Measurements from ENCODE around the gene TMEM50A. TPM values are rescaled to one million over a fixed set of nuclear protein-coding genes. Genes with fewer than 3 reads are reported as not detected.
A peak's percentile ranks its signal among the peaks of the same experiment; 100 is the strongest.
"Not testable (repeated sequence)": the region's sequence is repeated elsewhere in the genome, so short reads cannot be mapped to it uniquely, and the experiment has no call there.

Gene TMEM50A
- total and polyA plus RNA-seq, 9 of the 15 experiments (the other 6 are each of a cell fraction or from before 2014, with no cell fraction given), result 43.7 to 195 (median 137) TPM

DNA sequence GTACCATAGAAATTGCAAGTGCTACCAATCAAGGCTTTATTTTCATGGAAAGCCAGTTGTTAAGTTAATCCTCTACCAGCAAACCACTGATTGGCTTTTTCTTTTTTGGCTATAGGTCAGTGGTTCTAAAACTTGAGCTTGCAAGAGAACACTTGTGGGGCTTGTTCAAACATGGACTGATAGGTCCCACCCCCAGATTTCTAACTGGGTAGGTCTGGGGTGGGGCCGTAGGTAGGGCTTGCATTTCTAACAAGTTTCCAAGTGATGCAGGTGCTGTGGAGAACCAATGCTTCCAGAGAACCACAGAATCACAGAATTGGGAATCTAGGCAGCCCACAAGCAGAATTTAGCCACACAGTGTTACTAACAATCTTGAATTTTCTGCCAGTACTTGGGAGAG lies 45.7 kb downstream of the TMEM50A start:
- DNase-seq (ENCODE audit: extremely low read depth in 1 of 4, low spot score in 3 of 4); H3K79me2 ChIP-seq (ENCODE audit: control insufficient read depth, insufficient read depth, low read length); H4K20me1 ChIP-seq (replicated peaks; ENCODE audit: control insufficient read depth, insufficient read depth, low read length); intact Hi-C loops (cut with micrococcal nuclease); in situ Hi-C loops (cut with MboI); H3K4me1 ChIP-seq (replicated peaks in 1 of 2; ENCODE audit: control insufficient read depth in 2 of 2, insufficient read depth in 2 of 2, low read length in 2 of 2); ATAC-seq; H3K36me3 ChIP-seq (ENCODE audit: control insufficient read depth, insufficient read depth, low read length); POLR2A ChIA-PET; H3K27me3 ChIP-seq (ENCODE audit: control insufficient read depth in 2 of 2, insufficient read depth in 2 of 2, low read length in 2 of 2); H3K27ac ChIP-seq (ENCODE audit: extremely low read depth, low read depth, low read length); H3K9ac ChIP-seq (ENCODE audit: insufficient read depth in 1 of 2, low read depth in 2 of 2, low read length in 2 of 2); BruUV-seq (replicated peaks); CTCF ChIA-PET (ENCODE audit: low intra/inter-chr PET ratio); H2AFZ ChIP-seq (ENCODE audit: low read depth, low read length); H3K9me3 ChIP-seq (replicated peaks; ENCODE audit: control insufficient read depth, insufficient read depth, low read depth, low read length); H3K4me3 ChIP-seq; H3K9me1 ChIP-seq (ENCODE audit: control insufficient read depth, insufficient read depth, low read length); FAIRE-seq; H3K4me2 ChIP-seq (ENCODE audit: insufficient read depth, low read length): not testable (repeated sequence)
- no CpG with 5 or more reads among the region's 1 CpG for WGBS (ENCODE audit: insufficient coverage, low coverage, missing lambda C conversion rate)

DNA sequence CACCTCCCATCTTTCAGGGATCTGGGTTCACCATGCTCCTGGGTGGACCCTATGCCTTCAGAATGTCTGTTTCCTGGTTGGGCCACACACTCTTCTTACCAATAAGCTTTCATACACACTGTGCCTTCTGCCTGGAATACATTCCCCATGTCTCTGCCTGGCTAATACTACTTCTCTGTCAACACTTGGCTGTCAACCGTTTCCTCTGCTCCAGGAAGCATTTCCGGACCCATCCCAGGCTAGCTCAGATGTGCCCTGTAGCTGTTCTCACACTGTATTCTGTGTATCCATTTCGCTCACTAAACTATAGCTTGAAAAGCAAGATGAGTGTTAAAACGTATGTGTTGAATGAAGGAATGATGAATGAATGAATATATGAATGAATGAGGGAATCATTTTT lies 49.0 kb downstream of the TMEM50A start:
- H3K4me3 ChIP-seq; H3K4me1 ChIP-seq (replicated peaks in 1 of 2; ENCODE audit: control insufficient read depth in 2 of 2, insufficient read depth in 2 of 2, low read length in 2 of 2); H2AFZ ChIP-seq (ENCODE audit: low read depth, low read length); H3K36me3 ChIP-seq (ENCODE audit: control insufficient read depth, insufficient read depth, low read length); H4K20me1 ChIP-seq (replicated peaks; ENCODE audit: control insufficient read depth, insufficient read depth, low read length); DNase-seq (ENCODE audit: extremely low read depth in 1 of 4, low spot score in 3 of 4); H3K27me3 ChIP-seq (ENCODE audit: control insufficient read depth in 2 of 2, insufficient read depth in 2 of 2, low read length in 2 of 2); H3K9me1 ChIP-seq (ENCODE audit: control insufficient read depth, insufficient read depth, low read length); H3K9ac ChIP-seq (ENCODE audit: insufficient read depth in 1 of 2, low read depth in 2 of 2, low read length in 2 of 2); H3K9me3 ChIP-seq (replicated peaks; ENCODE audit: control insufficient read depth, insufficient read depth, low read depth, low read length); CTCF ChIA-PET (ENCODE audit: low intra/inter-chr PET ratio); in situ Hi-C loops (cut with MboI); BruUV-seq (replicated peaks); H3K4me2 ChIP-seq (ENCODE audit: insufficient read depth, low read length); H3K79me2 ChIP-seq (ENCODE audit: control insufficient read depth, insufficient read depth, low read length); intact Hi-C loops (cut with micrococcal nuclease); H3K27ac ChIP-seq (ENCODE audit: extremely low read depth, low read depth, low read length); ATAC-seq: not testable (repeated sequence)
- FAIRE-seq, result peak; percentile 35
- WGBS (ENCODE audit: insufficient coverage, low coverage, missing lambda C conversion rate), result 51% methylated on average over 4 of the region's 4 CpGs
- POLR2A ChIA-PET, result interaction anchor here (1.0 kb wide), 1 partner anchor 10 kb away, joined by 3 read pairs; no protein-coding TSS in a partner anchor
